Keratinocyte (primary cell): ENCODE results near the gene NRARP. TPM values are rescaled to one million over a fixed set of nuclear protein-coding genes. Genes with fewer than 3 reads are reported as not detected.

ENCODE experiments used
- DNase-seq: peaks from one replicate; pipeline ENCODE4 v3.0.0-alpha.2; 2011; ENCODE audit warnings: low read depth, missing footprints, low spot score
- FAIRE-seq: peaks from 2 replicates; lab custom pipeline; 2011; peaks lifted over from hg19 to GRCh38; lab: Jason Lieb, UNC
- H2AFZ ChIP-seq: 2 replicates; pipeline ENCODE4 v1.6.0; 2012; ENCODE audit warnings: low read length, control low read depth, inconsistent platforms; ENCODE audit not compliant: control insufficient read depth
- H3K27ac ChIP-seq: 2 replicates; pipeline ENCODE4 v1.5.1; 2011; ENCODE audit warnings: low read length; ENCODE audit not compliant: control insufficient read depth, insufficient read depth
- H3K27me3 ChIP-seq: 3 replicates; pipeline ENCODE4 v1.6.0; 2011; ENCODE audit warnings: low read length; ENCODE audit not compliant: control insufficient read depth, insufficient read depth; ENCODE audit errors: extremely low read depth
- H3K36me3 ChIP-seq, 2 experiments: 2 replicates in 1 of 2; 3 replicates in 1 of 2; pipeline ENCODE4 v1.5.1; 2011; ENCODE audit warnings: low read length in 2 of 2, mild to moderate bottlenecking in 1 of 2; ENCODE audit not compliant: control insufficient read depth in 2 of 2, insufficient read depth in 2 of 2; ENCODE audit errors: extremely low read depth in 1 of 2
- H3K4me1 ChIP-seq: 3 replicates; pipeline ENCODE4 v1.5.1; 2011; ENCODE audit warnings: low read length; ENCODE audit not compliant: control insufficient read depth, insufficient read depth; ENCODE audit errors: extremely low read depth
- H3K4me2 ChIP-seq: 3 replicates; pipeline ENCODE4 v1.6.0; 2011; ENCODE audit warnings: low read depth, low read length; ENCODE audit not compliant: control insufficient read depth, insufficient read depth; ENCODE audit errors: extremely low read depth
- H3K4me3 ChIP-seq, 3 experiments: fragments of 200-600 bp in 1 of 3; sonication (generic) in 1 of 3; 2 replicates in 2 of 3; 3 replicates in 1 of 3; pipeline ENCODE4 v1.5.1; 2011 to 2016; ENCODE audit warnings: low read length in 3 of 3, mild to moderate bottlenecking in 3 of 3, control low read depth in 2 of 3, inconsistent platforms in 1 of 3, low read depth in 1 of 3, mixed read lengths in 1 of 3, mixed run types in 1 of 3, moderate library complexity in 1 of 3; ENCODE audit not compliant: control insufficient read depth in 2 of 3, insufficient read depth in 2 of 3; ENCODE audit errors: extremely low read depth in 1 of 3
- H3K79me2 ChIP-seq: 2 replicates; pipeline ENCODE4 v1.6.0; 2012; ENCODE audit warnings: low read length; ENCODE audit not compliant: control insufficient read depth, insufficient read depth
- H3K9ac ChIP-seq: 3 replicates; pipeline ENCODE4 v1.6.0; 2011; ENCODE audit warnings: low read length; ENCODE audit not compliant: control insufficient read depth, insufficient read depth; ENCODE audit errors: extremely low read depth
- H3K9me1 ChIP-seq: 3 replicates; pipeline ENCODE4 v1.6.0; 2011; ENCODE audit warnings: low read length; ENCODE audit not compliant: control insufficient read depth, insufficient read depth; ENCODE audit errors: extremely low read depth
- H3K9me3 ChIP-seq: 2 replicates; pipeline ENCODE4 v1.5.1; 2012; ENCODE audit warnings: low read depth, low read length; ENCODE audit not compliant: control insufficient read depth
- H4K20me1 ChIP-seq: 3 replicates; pipeline ENCODE4 v1.6.0; 2011; ENCODE audit warnings: low read length; ENCODE audit not compliant: control insufficient read depth, insufficient read depth; ENCODE audit errors: extremely low read depth
- CTCF ChIP-seq, 3 experiments: IDR thresholded peaks in 1 of 3; conservative IDR thresholded peaks in 1 of 3; optimal IDR thresholded peaks in 1 of 3; 2 replicates in 2 of 3; 3 replicates in 1 of 3; pipeline versions ENCODE3 to v1.5.1; 2011; ENCODE audit warnings: low read length in 3 of 3, mild to moderate bottlenecking in 3 of 3, moderate library complexity in 2 of 3, control low read depth in 1 of 3, inconsistent platforms in 1 of 3; ENCODE audit not compliant: insufficient read depth in 2 of 3; ENCODE audit errors: extremely low read depth in 1 of 3
- EZH2 ChIP-seq: IDR thresholded peaks from one replicate; pipeline ENCODE4 v1.6.1; 2012; ENCODE audit warnings: inconsistent platforms, mild to moderate bottlenecking, low read length, moderate library complexity
- dilution Hi-C: fragments of 300-500 bp; cut with MboI; formaldehyde crosslinking; loops from one replicate; pipeline ENCODE4 v1.7.0; 2020; ENCODE audit warnings: low sequenced_read_pairs; ENCODE audit not compliant: extremely low pct_ligation_motif_present
- polyA plus RNA-seq, 5 experiments: library from polyadenylated mRNA; depleted of rRNA in 3 of 5; stranded (reverse) in 3 of 5; stranded (forward) in 1 of 5; unstranded in 1 of 5; fragments of >200 nt; gene quantifications; 1 replicate in 1 of 5; 2 replicates in 3 of 5; 3 replicates in 1 of 5; pipeline versions ENCODE4 v1.2.1 to v1.2.3, GENCODE V29; 2011 to 2012; ENCODE audit warnings: missing spikeins in 2 of 5, low read depth in 1 of 5, low replicate concordance in 1 of 5

The NRARP gene
- polyA plus RNA-seq, 1 donor (not counting 4 experiments of a cell fraction or from before 2014, with no cell fraction given), result 2.4 TPM

- TF ChIP-seq CTCF (optimal IDR thresholded peaks at IDR 0.05 in 1 of 3, IDR thresholded peaks at IDR 0.05 in 1 of 3, conservative IDR thresholded peaks at IDR 0.05 in 1 of 3; ENCODE audit: extremely low read depth in 1 of 3, insufficient read depth in 2 of 3, low read length in 3 of 3) (no peak), EZH2 (no peak)
- no peaks in the 10 kb centered on the region for H3K36me3 ChIP-seq
- H3K4me2 ChIP-seq, result no peak overlapping the region
- H3K9ac ChIP-seq, result no peak overlapping the region
- H3K4me1 ChIP-seq, result peaks cover 24% of the 10 kb centered on the region
- H3K79me2 ChIP-seq, result no peaks in the 10 kb centered on the region
- H2AFZ ChIP-seq, result no peak overlapping the region
- dilution Hi-C loops, result no loop called here
- no peaks in the 10 kb centered on the region for H3K9me1 ChIP-seq
- H4K20me1 ChIP-seq, result no peaks in the 10 kb centered on the region
- DNase-seq, result no peak
- FAIRE-seq, result no peak
- H3K27ac ChIP-seq, result no peak overlapping the region
- no peak overlapping the region for H3K4me3 ChIP-seq
- H3K27me3 ChIP-seq, result peaks cover 21% of the 10 kb centered on the region
- H3K9me3 ChIP-seq, result no peaks in the 10 kb centered on the region
Observed at GRCh38 chr9:137312852-137313325, 10.8 kb upstream of the NRARP start.

GRCh38 chr9:137311986-137312851, 10.1 kb upstream of the NRARP start:
- Histone ChIP-seq H3K79me2 (no peaks in the 10 kb centered on the region), H3K4me3 (no peak overlapping the region), H3K9me1 (no peaks in the 10 kb centered on the region), H3K4me2 (peak overlapping the region; percentile 56), H3K9ac (peak overlapping the region; percentile 85), H3K27ac (peak overlapping the region; percentile 59), H3K9me3 (no peaks in the 10 kb centered on the region), H3K27me3 (peaks cover 16% of the 10 kb centered on the region), H3K36me3 (no peaks in the 10 kb centered on the region), H4K20me1 (no peaks in the 10 kb centered on the region), H3K4me1 (peaks cover 24% of the 10 kb centered on the region), H2AFZ (no peak overlapping the region)
- FAIRE-seq (no peak), DNase-seq (no peak)
- dilution Hi-C loops, result no loop called here
- TF ChIP-seq EZH2 (no peak), CTCF (optimal IDR thresholded peaks at IDR 0.05 in 1 of 3, IDR thresholded peaks at IDR 0.05 in 1 of 3, conservative IDR thresholded peaks at IDR 0.05 in 1 of 3; ENCODE audit: extremely low read depth in 1 of 3, insufficient read depth in 2 of 3, low read length in 3 of 3) (no peak)
